GM19324 (cell line): ENCODE data around the gene TLL1.

Experiments used
- ATAC-seq: cut with Tn5 transposase; IDR thresholded peaks from one replicate; pipeline ENCODE4 v1.9.1; 2021; ENCODE audit warnings: mild to moderate bottlenecking, moderate library complexity; ENCODE audit not compliant: unreplicated experiment, low FRiP score

Gene TLL1

GRCh38 chr4:165879641-165880040 is 6.6 kb downstream of the TLL1 start:
- ATAC-seq: no peak

GRCh38 chr4:165894159-165894558 is 21.1 kb downstream of the TLL1 start:
- ATAC-seq: no peak

GRCh38 chr4:165905405-165906027 is 32.5 kb downstream of the TLL1 start:
- no peak for ATAC-seq

DNA sequence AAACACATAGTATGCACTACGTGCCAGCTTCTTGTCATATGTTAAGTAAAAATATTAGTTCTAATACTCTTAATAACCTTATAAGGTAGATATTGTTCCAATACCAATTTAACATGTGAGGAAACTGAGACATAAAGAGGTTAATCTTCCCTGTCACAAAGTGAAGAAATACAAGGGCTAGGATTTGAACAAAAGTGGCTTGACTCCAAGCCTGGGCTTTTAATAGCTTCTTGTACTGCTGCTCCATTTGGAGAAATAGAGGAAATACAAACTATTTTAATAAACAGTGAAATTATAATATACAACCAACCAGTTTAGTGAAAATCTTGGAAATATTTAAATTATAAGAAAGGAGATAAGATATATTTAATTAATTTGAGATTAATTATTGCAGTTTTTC is 33.2 kb downstream of the TLL1 start:
- ATAC-seq: no peak

GRCh38 chr4:165909947-165910346 is 36.9 kb downstream of the TLL1 start:
- no peak for ATAC-seq

GRCh38 chr4:165915215-165915614 is 42.2 kb downstream of the TLL1 start:
- ATAC-seq: no peak

- no peak for ATAC-seq
Measured at GRCh38 chr4:165921546-165921945, 48.5 kb downstream of the TLL1 start.

DNA sequence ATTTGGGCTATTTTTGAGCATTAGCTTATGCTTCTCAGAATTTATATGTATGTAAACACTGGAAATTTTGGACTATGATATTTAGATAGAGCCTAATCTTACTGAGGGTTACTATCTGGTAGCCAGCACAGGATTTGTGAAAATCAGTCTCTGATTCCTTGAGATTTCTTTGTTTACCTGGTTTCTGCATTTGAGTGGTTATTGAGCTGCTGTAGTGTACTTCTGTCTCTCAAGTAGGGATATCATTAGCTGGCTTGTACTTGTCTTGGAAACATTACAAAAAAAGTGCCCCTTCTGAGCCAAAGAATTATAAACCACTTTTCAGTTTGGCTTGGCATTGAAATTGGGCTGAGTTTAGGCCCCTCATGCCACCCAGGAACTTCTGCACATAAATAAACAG is 49.7 kb downstream of the TLL1 start:
- no peak for ATAC-seq

- no peak for ATAC-seq
Measured at GRCh38 chr4:165926307-165926706, 53.3 kb downstream of the TLL1 start.

DNA sequence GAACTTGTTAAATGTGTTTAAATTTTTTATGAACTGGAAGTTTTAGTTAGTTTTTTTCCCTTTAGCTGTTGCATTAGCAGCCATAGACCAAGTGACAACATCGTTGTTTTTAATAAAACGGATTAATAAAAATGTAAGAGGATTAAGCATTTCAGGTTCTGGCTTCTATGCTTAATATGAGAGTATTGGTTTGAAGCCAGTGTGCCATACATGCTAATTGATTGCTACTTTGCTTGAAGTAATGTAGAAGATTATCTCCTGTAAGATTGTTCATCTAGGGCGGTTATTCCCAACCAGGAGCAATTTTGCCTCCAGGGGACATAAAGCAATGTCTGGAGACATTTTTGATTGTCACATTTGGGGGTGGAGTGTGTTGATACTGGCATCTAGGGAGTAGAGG is 54.3 kb downstream of the TLL1 start:
- ATAC-seq: no peak

DNA sequence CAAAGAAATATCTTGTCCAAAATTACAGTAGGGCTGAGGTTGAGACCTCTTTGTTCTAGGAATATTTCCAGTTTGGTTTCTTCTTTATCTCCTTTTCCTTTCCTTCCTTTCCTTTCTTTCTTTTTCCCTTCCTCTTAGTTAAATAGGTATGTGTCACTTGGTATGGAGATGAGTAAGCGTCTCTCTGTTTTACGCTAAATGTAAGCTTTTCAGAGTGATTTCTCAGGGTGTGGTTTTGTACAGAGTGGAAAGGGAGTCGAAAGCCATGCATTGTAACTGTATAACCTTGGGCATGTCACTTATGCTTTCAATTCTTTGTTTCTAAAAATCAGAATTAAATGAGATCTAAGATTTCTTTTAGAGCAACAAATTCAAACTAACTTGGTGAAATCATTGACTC is 54.8 kb downstream of the TLL1 start:
- ATAC-seq: no peak

DNA sequence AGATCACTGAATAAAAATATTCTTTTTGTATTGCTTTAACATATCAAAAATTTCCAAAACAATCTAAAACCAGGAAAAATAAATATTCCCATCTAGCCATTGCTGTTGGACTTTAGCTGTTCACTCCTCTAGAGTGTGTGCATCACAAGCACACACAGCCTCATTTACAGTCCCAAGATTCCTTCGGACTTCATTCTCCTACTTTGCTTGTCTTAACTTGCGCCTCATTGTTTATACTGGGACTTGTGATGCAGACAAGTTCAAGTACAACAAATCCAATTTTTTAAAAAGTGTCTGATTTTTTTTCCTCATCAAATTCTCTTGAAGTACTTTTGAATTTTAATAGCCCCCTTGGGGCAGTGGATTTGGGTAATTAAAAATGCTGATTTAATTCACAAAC is 55.6 kb downstream of the TLL1 start:
- ATAC-seq: no peak

DNA sequence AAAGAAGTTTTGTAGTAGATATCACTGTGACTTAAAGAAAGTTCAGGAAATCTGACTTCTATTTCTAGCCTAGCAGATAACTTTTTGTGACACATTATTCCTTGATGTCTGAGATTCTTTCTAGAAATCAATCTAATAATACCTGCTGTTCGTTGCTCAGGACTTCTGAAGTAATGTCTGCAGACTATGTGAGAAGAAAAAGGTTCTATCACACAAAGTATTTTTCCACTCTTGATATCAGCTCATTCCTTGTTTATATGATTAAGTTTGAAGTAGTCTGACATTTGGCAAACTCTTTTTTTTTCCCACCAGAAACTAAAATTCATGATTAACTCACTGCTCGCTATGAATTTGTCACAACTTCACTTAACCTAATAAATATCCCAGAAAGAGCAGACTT is 56.6 kb downstream of the TLL1 start:
- no peak for ATAC-seq

DNA sequence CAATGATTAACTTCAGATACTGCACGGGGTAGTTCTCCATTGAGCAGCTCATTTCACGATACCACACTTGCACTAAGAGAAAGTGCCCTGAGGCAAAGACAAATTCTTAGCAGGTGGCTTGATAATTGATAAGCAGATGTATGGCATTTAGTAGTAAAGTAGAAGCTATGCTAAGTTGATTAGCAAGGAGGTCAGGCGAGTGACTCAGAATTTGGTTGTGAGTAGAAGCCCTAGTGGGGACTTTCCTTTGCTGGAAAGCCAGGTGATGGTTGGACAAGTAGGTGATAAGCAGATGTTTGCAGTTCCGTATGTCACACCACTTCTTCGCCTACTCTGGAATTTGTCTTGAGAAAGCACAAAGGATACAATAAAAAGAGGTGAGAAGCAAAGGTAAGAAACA is 58.7 kb downstream of the TLL1 start:
- ATAC-seq: no peak

DNA sequence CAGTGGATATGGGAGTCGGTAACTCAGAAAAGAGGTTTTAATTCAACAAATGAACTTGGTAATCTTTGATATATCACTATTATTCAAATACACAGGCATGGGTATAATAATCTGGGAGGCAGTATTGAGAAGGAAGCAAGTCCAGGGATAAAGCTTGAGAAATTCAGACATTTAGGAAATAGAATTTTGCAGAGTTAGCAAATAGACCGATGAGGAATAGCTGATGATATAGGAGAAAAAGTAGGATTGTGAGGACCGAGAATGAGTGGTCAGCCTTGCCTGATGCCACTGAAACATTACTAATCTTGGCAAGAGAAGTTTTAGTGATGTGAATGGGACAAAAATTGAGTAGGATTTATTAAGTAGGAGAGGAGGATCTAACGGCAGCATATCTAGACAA is 71.9 kb downstream of the TLL1 start:
- no peak for ATAC-seq

DNA sequence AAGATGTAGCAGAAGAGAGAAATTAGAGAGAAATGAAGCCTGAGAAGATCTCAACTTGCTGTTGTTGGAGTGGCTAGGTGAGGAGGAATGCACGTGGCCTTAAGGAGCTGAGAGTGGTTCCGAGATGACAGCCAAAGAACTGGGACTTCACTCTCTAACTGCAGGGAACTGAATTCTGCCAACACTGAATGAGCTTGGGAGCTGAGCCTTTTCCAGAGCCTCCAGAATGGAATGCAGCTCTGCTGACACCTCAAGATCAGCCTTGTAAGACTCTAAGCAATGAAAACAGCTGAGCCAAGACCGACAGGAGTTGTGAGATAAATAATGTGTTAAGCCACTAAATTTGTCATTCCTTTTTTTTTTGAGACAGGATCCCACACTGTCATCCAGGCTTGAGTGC is 73.0 kb downstream of the TLL1 start:
- no peak for ATAC-seq

DNA sequence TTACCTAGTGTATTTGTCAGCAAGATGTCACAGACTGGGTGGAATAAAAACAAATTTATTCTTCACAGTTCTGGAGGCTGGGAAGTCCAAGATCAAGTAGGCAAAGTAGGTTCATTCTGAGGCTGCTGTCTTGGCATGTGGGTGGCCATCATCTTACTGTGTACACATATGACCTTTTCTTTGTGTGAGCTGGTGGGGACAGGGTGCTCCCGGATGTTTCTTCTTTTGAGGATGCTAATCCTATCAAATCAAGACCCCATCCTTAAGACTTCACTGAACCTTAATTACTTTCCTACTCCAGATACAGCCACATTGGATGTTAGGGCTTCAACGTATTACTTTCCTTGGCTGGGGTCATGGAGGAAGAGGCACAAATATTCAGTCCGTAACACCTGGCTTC is 74.0 kb downstream of the TLL1 start:
- ATAC-seq: no peak

DNA sequence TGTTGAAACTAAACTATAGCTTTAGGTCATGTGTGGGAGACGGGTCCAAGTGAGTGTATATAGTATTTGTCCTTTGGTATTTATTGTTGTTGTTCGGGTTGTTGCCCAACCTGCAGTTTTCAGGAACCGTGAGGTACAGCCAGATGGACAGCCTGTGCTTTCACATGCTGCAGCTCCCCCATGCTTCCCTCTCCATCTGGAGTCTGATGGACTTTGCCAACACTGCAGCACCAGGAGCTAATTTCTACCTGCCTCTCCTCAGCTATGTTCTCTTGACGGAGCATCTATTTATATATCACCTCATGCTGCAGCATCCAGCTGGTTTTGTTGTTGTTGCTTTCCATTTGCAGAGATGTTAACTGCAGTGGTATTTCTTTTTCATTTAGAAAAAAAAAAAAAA is 80.1 kb downstream of the TLL1 start:
- ATAC-seq: no peak

- ATAC-seq: no peak
Measured at GRCh38 chr4:165963621-165964020, 90.6 kb downstream of the TLL1 start.

- no peak for ATAC-seq
Measured at GRCh38 chr4:165964591-165964990, 91.6 kb downstream of the TLL1 start.

- ATAC-seq: no peak
Measured at GRCh38 chr4:165965503-165965902, 92.5 kb downstream of the TLL1 start.

- ATAC-seq: no peak
Measured at GRCh38 chr4:165966833-165967232, 93.8 kb downstream of the TLL1 start.

GRCh38 chr4:165967486-165967885 is 94.4 kb downstream of the TLL1 start:
- no peak for ATAC-seq
